ENCODE data around the gene CEP135.
A peak's percentile ranks its signal among the peaks of the same experiment; 100 is the strongest.

The CEP135 gene

DNA sequence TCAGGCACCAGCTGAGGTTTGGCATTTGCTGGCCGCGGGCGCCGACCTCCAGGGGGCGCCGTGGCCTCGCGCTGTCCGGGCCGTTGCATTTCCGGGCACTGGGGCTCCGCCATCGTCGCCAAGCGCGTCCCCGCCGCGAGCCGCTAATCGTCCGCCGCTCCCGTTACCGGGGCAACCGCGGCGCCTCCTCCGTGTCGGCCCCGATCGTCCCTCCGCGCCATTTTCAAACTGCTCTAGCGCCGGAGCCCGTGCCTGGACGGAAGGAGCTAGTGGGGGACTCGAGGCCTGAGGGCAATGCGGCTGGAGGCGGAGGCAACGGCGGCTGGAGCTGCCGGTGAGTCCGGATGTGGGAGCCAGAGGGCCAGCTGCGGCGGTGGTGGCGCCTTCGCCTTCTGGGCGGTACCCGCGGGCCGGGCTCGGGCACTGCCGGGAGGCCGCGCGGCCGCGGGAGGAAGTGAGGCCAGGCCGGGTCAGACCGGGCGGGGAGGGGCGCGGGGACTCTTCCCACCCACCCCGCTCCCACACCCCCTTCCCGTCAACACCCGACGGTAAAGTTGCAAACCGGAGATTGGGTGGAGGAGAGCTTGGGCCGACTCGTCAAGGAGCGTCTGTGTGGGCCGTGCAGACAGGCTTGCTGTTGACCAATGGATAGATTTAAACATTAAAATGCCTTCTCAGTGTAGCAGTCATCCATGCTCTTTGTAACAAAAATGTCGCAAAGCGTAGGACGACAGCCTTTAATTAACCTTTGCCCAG, at the start of gene CEP135:
Gene CEP135 (plus strand): TSS at position 220 of the 756 bp plus-strand sequence. CDS start 3,186 bp downstream, outside the sequence.
- H3K27ac Mint-ChIP-seq: peak within 1 kb of the TSS; percentile 92
- peak within 1 kb of the TSS; percentile 80 for H3K4me3 Mint-ChIP-seq
- H3K27me3 Mint-ChIP-seq: no peaks in the 10 kb centered on the region
- CTCF ChIA-PET: interaction anchor here (0.6 to 2.4 kb wide), 20 partner anchors 9 to 1029 kb away, joined by 3 to 15 read pairs (median 4); partner anchors contain the start of genes AASDH, NOA1 and PAICS
- H3K36me3 Mint-ChIP-seq: peaks cover 26% of the 10 kb centered on the region
- H3K9me3 Mint-ChIP-seq: no peaks in the 10 kb centered on the region
- peak; percentile 95 for DNase-seq
- H3K4me1 Mint-ChIP-seq: peaks cover 50% of the 10 kb centered on the region

GRCh38 chr4:55902677-55903076, 46.1 kb upstream of the CEP135 start:
- Mint-ChIP-seq H3K4me1 (peaks cover 14% of the 10 kb centered on the region), H3K36me3 (peaks cover 32% of the 10 kb centered on the region)

GRCh38 chr4:55903577-55903976, 45.2 kb upstream of the CEP135 start:
- DNase-seq: no peak
- Mint-ChIP-seq H3K36me3 (peaks cover 32% of the 10 kb centered on the region), H3K9me3 (no peaks in the 10 kb centered on the region), H3K27ac (no peak overlapping the region), H3K4me1 (peaks cover 15% of the 10 kb centered on the region), H3K4me3 (no peak overlapping the region), H3K27me3 (no peaks in the 10 kb centered on the region)
- CTCF ChIA-PET: no interaction called here

More at GRCh38 chr4:55902677-55903076, 46.1 kb upstream of the CEP135 start:
- Mint-ChIP-seq H3K27me3 (no peaks in the 10 kb centered on the region), H3K27ac (no peak overlapping the region), H3K9me3 (no peaks in the 10 kb centered on the region), H3K4me3 (no peak overlapping the region)
- DNase-seq: no peak
- CTCF ChIA-PET: no interaction called here

- no peak for DNase-seq
- CTCF ChIA-PET: no interaction called here
- H3K4me1 Mint-ChIP-seq: peaks cover 15% of the 10 kb centered on the region
- no peaks in the 10 kb centered on the region for H3K27me3 Mint-ChIP-seq
- no peaks in the 10 kb centered on the region for H3K9me3 Mint-ChIP-seq
- H3K27ac Mint-ChIP-seq: no peak overlapping the region
- H3K4me3 Mint-ChIP-seq: no peak overlapping the region
- H3K36me3 Mint-ChIP-seq: peaks cover 31% of the 10 kb centered on the region
These were observed 44.2 kb upstream of the CEP135 start for GRCh38 chr4:55904576-55904975.

GRCh38 chr4:55906323-55906722, 42.4 kb upstream of the CEP135 start:
- no peaks in the 10 kb centered on the region for H3K9me3 Mint-ChIP-seq
- CTCF ChIA-PET: no interaction called here
- H3K36me3 Mint-ChIP-seq: peaks cover 25% of the 10 kb centered on the region
- H3K27ac Mint-ChIP-seq: no peak overlapping the region
- H3K4me1 Mint-ChIP-seq: peaks cover 15% of the 10 kb centered on the region
- H3K27me3 Mint-ChIP-seq: no peaks in the 10 kb centered on the region
- DNase-seq: no peak
- H3K4me3 Mint-ChIP-seq: no peak overlapping the region

DNA sequence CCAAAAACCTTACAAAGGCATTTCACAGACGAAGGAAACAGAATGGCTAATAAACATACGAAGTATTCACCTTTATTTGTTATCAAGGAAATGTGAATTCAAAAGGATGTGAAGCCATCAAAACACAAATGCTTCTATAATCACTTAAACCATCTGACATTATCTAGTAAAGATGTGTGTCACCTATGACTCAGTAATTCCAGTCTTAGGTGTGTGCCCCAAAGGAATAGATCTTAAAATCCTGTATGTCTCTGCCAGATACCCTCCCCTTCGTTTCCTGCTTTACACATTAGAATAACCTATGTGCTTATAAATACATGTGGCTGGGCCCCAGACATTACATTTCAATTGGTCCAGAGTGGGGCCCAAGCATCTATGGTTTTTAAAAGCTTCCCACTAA, 41.8 kb upstream of the CEP135 start:
- Mint-ChIP-seq H3K27me3 (no peaks in the 10 kb centered on the region), H3K36me3 (peaks cover 25% of the 10 kb centered on the region), H3K27ac (no peak overlapping the region), H3K9me3 (no peaks in the 10 kb centered on the region), H3K4me1 (peaks cover 15% of the 10 kb centered on the region), H3K4me3 (no peak overlapping the region)
- CTCF ChIA-PET: no interaction called here
- DNase-seq: no peak

GRCh38 chr4:55907469-55907868, 41.3 kb upstream of the CEP135 start:
- H3K36me3 Mint-ChIP-seq: peaks cover 21% of the 10 kb centered on the region
- no peak for DNase-seq
- peak overlapping the region; percentile 58 for H3K27ac Mint-ChIP-seq
- H3K4me3 Mint-ChIP-seq: no peak overlapping the region
- peaks cover 15% of the 10 kb centered on the region for H3K4me1 Mint-ChIP-seq
- CTCF ChIA-PET: no interaction called here
- no peaks in the 10 kb centered on the region for H3K9me3 Mint-ChIP-seq
- no peaks in the 10 kb centered on the region for H3K27me3 Mint-ChIP-seq

DNA sequence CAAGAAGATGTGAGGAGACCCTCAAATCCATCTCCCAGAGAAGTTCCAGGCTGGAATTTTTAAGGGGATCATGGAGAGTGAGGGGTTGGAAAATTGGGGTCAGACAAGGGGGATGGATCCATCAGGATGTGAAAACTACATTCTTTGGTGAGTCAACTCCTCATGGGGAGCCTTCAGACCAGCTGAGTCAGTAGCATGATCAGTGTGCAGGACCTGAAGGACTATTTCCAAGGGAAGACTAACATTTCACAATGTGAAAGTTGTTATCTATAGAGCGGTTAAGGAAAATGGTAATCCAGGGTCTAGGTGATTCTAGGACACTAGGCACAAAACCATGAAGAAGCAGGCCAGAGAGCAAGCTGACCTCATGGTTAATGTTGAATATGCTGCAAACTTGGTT, 38.6 kb upstream of the CEP135 start:
- peaks cover 15% of the 10 kb centered on the region for H3K4me1 Mint-ChIP-seq
- no peak overlapping the region for H3K27ac Mint-ChIP-seq
- DNase-seq: no peak
- no peaks in the 10 kb centered on the region for H3K9me3 Mint-ChIP-seq
- no peak overlapping the region for H3K4me3 Mint-ChIP-seq
- H3K36me3 Mint-ChIP-seq: peaks cover 11% of the 10 kb centered on the region
- H3K27me3 Mint-ChIP-seq: no peaks in the 10 kb centered on the region
- CTCF ChIA-PET: no interaction called here

DNA sequence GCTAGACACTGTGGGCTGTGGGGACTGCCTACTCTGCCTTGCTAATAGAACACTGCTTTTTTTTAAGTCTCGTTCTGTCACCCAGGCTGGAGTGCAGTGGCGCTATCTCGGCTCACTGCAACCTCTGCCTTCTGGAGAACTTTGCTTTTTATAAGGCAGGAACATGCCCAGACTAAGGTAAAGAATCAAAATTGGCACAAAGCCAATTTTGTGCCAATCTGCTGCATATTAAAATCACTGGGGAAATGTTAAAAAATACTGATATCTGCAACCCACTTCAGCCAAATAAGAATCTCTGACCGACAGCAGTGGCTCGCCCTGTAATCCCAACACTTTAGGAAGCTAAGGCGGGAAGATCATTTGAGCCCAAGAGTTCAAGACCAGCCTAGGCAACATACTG, 36.5 kb upstream of the CEP135 start:
- H3K4me3 Mint-ChIP-seq: no peak overlapping the region
- H3K36me3 Mint-ChIP-seq: no peaks in the 10 kb centered on the region
- H3K4me1 Mint-ChIP-seq: peaks cover 5% of the 10 kb centered on the region
- CTCF ChIA-PET: no interaction called here
- H3K27me3 Mint-ChIP-seq: no peaks in the 10 kb centered on the region
- DNase-seq: no peak
- H3K27ac Mint-ChIP-seq: no peak overlapping the region
- no peaks in the 10 kb centered on the region for H3K9me3 Mint-ChIP-seq

DNA sequence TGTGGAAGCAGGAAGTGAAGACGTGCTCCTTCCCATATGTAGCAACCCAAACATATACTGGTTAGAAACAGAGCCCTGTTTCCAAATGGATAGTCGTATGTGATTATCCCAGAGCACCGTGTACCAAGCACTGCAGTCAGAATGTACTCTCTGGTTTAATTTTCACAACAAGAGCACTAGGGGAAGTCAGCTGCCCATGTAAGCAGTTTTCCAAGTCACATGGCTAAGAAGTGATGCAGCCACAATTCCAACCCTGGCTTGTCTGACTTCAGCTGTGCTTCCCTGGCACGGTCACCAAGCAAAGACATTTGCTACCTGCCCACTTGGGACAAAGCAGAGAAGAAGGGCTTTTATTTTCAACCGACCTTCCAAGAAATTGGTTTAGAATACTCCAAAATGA, 28.2 kb upstream of the CEP135 start:
- H3K4me3 Mint-ChIP-seq: no peak overlapping the region
- no peaks in the 10 kb centered on the region for H3K9me3 Mint-ChIP-seq
- CTCF ChIA-PET: no interaction called here
- H3K27me3 Mint-ChIP-seq: no peaks in the 10 kb centered on the region
- DNase-seq: no peak
- no peak overlapping the region for H3K27ac Mint-ChIP-seq
- H3K36me3 Mint-ChIP-seq: no peaks in the 10 kb centered on the region
- no peaks in the 10 kb centered on the region for H3K4me1 Mint-ChIP-seq

GRCh38 chr4:55921093-55921492, 27.7 kb upstream of the CEP135 start:
- CTCF ChIA-PET: interaction anchor here (0.6 kb wide), 1 partner anchor 462 kb away, joined by 3 read pairs; no protein-coding TSS in a partner anchor
- Mint-ChIP-seq H3K27ac (no peak overlapping the region), H3K36me3 (no peaks in the 10 kb centered on the region), H3K9me3 (no peaks in the 10 kb centered on the region), H3K4me1 (no peaks in the 10 kb centered on the region), H3K27me3 (no peaks in the 10 kb centered on the region), H3K4me3 (no peak overlapping the region)
- DNase-seq: no peak

GRCh38 chr4:55925241-55925640, 23.5 kb upstream of the CEP135 start:
- Mint-ChIP-seq H3K4me3 (no peak overlapping the region), H3K9me3 (peaks cover 5% of the 10 kb centered on the region), H3K27ac (no peak overlapping the region), H3K36me3 (no peaks in the 10 kb centered on the region), H3K27me3 (no peaks in the 10 kb centered on the region), H3K4me1 (no peaks in the 10 kb centered on the region)
- CTCF ChIA-PET: no interaction called here
- DNase-seq: no peak

DNA sequence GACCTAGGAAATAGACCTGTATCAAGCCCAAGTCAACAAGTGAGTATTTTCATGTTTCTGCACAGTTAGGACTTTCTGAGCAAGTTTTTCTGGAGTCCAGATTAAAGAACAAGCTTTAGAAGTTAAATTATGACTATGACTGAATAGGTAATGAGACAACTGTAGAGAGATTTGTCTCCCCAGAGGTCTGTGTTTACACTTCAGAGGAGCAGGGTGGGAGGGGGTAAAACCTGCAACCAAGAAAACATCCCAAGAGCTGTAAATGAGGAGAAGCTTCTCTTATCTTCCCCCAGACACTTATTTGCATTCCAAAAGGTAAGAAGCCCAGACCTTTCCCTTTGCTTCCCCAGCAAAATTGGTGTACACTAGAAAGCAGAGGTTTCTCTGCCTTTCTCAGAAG, 22.1 kb upstream of the CEP135 start:
- no peaks in the 10 kb centered on the region for H3K27me3 Mint-ChIP-seq
- H3K4me3 Mint-ChIP-seq: no peak overlapping the region
- H3K36me3 Mint-ChIP-seq: no peaks in the 10 kb centered on the region
- no peaks in the 10 kb centered on the region for H3K4me1 Mint-ChIP-seq
- DNase-seq: no peak
- H3K27ac Mint-ChIP-seq: no peak overlapping the region
- peaks cover 5% of the 10 kb centered on the region for H3K9me3 Mint-ChIP-seq
- CTCF ChIA-PET: no interaction called here

GRCh38 chr4:55927803-55928437, 20.8 kb upstream of the CEP135 start:
- CTCF ChIA-PET: no interaction called here
- no peak overlapping the region for H3K4me3 Mint-ChIP-seq
- peaks cover 5% of the 10 kb centered on the region for H3K9me3 Mint-ChIP-seq
- no peaks in the 10 kb centered on the region for H3K36me3 Mint-ChIP-seq
- no peak for DNase-seq
- no peaks in the 10 kb centered on the region for H3K4me1 Mint-ChIP-seq
- no peaks in the 10 kb centered on the region for H3K27me3 Mint-ChIP-seq
- H3K27ac Mint-ChIP-seq: no peak overlapping the region

DNA sequence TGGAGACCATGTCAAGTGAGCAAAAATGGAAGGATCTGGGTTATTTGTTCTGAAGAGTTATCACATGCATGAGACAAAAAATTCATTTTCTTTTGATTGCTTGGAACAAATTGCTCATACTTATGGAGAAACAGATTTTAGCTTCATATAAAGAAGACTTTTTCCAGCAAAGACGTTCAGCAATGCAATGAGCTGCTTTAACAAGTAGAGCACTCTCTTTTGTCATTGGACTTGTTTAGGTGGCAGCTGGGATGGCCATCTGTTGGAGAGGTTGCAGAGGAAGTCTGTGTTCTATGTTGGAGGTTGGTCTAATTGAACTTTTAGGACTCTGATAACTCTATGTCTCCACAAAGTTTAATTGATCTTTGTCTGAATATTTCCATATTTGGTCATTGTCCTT, 19.9 kb upstream of the CEP135 start:
- peaks cover 5% of the 10 kb centered on the region for H3K9me3 Mint-ChIP-seq
- H3K4me1 Mint-ChIP-seq: no peaks in the 10 kb centered on the region
- CTCF ChIA-PET: no interaction called here
- no peak for DNase-seq
- no peak overlapping the region for H3K4me3 Mint-ChIP-seq
- no peak overlapping the region for H3K27ac Mint-ChIP-seq
- H3K36me3 Mint-ChIP-seq: no peaks in the 10 kb centered on the region
- H3K27me3 Mint-ChIP-seq: no peaks in the 10 kb centered on the region
